ENCODE data around the gene OR6K2. TPM values are rescaled to one million over a fixed set of nuclear protein-coding genes. Genes with fewer than 3 reads are reported as not detected.
"Not testable (repeated sequence)": the region's sequence is repeated elsewhere in the genome, so short reads cannot be mapped to it uniquely, and the experiment has no call there.

OR6K2 gene, protein sequence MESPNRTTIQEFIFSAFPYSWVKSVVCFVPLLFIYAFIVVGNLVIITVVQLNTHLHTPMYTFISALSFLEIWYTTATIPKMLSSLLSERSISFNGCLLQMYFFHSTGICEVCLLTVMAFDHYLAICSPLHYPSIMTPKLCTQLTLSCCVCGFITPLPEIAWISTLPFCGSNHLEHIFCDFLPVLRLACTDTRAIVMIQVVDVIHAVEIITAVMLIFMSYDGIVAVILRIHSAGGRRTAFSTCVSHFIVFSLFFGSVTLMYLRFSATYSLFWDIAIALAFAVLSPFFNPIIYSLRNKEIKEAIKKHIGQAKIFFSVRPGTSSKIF
- not detected in 2 replicates for total RNA-seq (2014; rRNA removed; shearing (Covaris generic))

DNA sequence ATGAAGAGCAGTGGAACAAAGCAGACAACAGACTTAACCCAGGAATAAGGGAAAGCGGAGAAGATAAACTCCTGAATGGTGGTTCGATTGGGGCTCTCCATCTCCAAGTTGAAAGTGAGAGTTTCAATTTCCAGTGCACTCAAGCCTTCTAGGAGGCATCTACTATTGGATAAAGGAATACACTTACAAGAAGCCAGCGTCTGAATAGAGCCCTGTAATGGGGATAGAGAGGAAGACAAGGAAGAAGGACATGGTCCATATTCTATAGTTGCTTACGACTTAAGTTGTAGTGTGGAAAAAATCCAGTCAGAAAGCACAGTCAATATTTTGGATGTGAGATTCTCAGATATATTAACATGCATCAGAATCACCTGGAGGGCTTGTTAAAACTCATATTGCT is at the start of gene OR6K2:
Gene OR6K2 (minus strand): TSS at position 101 of the 400 bp plus-strand sequence. CDS start 0 bp downstream, at position 101.
- no peak for DNase-seq (ENCODE audit: low spot score)
- in situ Hi-C loops (cut with HindIII; ENCODE audit: low sequenced_read_pairs) = no loop called here

DNA sequence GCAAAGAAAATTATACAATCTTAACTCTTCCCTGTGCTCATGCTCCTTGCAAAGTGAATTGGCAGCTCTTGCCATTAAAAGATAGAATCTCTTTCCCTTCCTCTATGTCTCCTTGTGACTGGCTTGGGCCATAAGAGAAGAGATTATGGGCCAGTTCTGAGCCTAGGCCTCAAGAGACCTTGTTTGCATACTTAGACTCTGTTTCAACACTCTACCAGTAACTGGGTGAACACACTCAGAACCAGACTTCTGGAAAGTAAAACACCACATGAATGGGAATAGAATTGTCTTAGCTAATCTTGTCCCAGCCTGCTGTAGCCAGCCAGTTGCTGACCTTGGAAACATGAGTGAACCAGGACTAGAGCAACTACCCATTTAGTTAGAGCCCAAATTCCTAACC is 35.4 kb upstream of the OR6K2 start:
- DNase-seq (ENCODE audit: low spot score) = no peak
- in situ Hi-C loops (cut with HindIII; ENCODE audit: low sequenced_read_pairs) = no loop called here

GRCh38 chr1:158732524-158732923 is 32.1 kb upstream of the OR6K2 start:
- DNase-seq (ENCODE audit: low spot score) = no peak
- in situ Hi-C loops (cut with HindIII; ENCODE audit: low sequenced_read_pairs) = no loop called here

- in situ Hi-C loops (cut with HindIII; ENCODE audit: low sequenced_read_pairs) = no loop called here
- DNase-seq (ENCODE audit: low spot score) = no peak
Observed at GRCh38 chr1:158731707-158732106, 31.3 kb upstream of the OR6K2 start.

DNA sequence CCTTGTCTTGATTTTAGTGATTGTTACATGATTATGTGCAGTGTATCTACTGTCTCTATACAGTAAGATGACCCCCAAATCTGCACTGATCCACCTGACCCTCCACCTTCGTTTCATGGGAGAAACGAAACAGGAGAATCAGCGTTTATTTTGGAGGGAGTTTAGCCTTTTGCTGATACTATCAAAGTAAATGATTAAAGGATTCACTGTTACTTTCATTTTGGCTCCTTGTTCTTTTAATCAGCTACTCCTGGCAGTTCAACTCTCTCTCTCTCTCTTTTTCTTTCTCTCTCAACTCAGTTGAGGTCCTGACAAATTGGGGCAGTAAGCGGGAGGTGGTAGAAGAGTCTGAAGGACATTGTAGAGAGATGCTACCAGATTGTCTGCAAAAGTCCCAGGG is 30.0 kb upstream of the OR6K2 start:
- DNase-seq (ENCODE audit: low spot score) = no peak
- in situ Hi-C loops (cut with HindIII; ENCODE audit: low sequenced_read_pairs) = no loop called here

- in situ Hi-C loops (cut with HindIII; ENCODE audit: low sequenced_read_pairs) = no loop called here
- DNase-seq (ENCODE audit: low spot score) = no peak
Observed at GRCh38 chr1:158728510-158729225, 28.2 kb upstream of the OR6K2 start.

DNA sequence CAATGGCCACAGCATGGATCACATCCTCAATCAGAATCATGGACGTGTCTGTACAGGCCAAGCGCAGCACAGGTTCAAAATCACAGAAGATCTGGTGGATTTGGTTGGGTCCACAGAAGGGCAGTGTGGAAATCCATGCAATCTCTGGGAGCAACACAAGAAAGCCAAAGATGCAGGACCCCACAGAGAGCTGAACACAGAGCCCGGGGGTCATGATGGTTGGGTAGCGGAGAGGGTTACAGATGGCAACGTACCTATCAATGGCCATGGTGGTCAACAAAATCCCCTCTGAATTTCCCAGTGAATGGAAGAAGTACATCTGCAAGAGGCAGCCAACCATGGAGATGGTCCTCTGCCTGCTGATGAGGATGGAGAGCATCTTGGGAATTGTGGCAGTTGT is 24.0 kb upstream of the OR6K2 start:
- DNase-seq (ENCODE audit: low spot score) = no peak
- in situ Hi-C loops (cut with HindIII; ENCODE audit: low sequenced_read_pairs) = no loop called here

- DNase-seq (ENCODE audit: low spot score) = no peak
- in situ Hi-C loops (cut with HindIII; ENCODE audit: low sequenced_read_pairs) = no loop called here
Observed at GRCh38 chr1:158720620-158721019, 20.2 kb upstream of the OR6K2 start, which contains the start of gene OR6K3. OR6K3 (minus strand) TSS chr1:158720720; CDS start chr1:158718115, 2,605 bp downstream.

DNA sequence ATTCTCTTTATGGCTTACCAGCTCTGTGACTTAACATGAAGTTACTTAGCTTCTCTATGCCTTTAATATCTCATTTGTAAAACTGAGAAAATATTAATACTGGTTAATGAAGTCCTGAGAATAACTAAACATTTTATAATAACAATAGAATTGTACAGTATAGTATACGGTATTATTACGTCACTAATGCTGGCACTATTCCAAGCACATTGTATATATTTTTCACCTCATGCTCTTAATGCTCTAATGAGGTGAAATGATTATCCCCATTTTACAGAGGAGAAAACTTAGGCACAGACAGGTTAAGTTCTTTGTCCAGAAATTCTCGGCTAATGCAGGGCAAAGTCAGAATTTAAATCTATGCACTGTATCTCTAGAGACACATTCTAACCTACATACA is 19.2 kb upstream of the OR6K2 start:
- no peak for DNase-seq (ENCODE audit: low spot score)
- in situ Hi-C loops (cut with HindIII; ENCODE audit: low sequenced_read_pairs) = no loop called here

DNA sequence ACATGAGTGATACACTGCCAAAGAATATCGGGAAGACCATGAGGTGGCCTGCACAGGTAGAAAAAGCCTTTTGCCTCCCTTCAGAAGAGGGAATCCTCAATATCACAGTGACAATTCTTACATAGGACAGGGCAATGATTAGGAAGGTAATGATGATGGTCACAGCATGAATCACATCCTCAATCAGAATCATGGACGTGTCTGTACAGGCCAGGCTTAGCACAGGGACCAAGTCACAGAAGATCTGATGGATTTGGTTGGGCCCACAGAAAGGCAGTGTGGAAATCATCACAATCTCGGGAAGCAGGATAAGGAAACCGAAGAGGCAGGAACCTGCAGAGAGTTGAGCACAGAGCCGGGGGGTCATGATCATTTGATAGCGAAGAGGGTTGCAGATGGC is 16.9 kb upstream of the OR6K2 start:
- DNase-seq (ENCODE audit: low spot score) = no peak
- in situ Hi-C loops (cut with HindIII; ENCODE audit: low sequenced_read_pairs) = no loop called here

DNA sequence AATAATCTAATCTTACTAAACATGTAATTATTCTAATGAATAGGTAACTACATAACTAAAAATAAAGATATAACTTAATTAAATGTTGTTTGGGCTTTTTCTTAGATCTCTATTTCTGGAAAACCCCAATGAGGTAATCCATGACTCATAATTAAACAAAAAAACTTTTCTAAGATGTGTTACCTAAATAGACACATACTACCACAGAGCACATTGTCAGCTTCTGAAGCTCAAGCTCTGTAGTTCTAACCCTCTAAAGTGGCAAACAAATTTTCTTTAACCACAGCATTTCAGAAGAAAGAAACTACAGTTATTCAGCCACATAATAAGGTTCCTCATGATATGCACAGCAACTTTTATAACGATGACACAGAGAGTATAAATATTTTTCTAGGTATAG is 15.9 kb upstream of the OR6K2 start:
- in situ Hi-C loops (cut with HindIII; ENCODE audit: low sequenced_read_pairs) = no loop called here
- no peak for DNase-seq (ENCODE audit: low spot score)

GRCh38 chr1:158714754-158715153 is 14.3 kb upstream of the OR6K2 start:
- in situ Hi-C loops (cut with HindIII; ENCODE audit: low sequenced_read_pairs) = no loop called here
- no peak for DNase-seq (ENCODE audit: low spot score)

DNA sequence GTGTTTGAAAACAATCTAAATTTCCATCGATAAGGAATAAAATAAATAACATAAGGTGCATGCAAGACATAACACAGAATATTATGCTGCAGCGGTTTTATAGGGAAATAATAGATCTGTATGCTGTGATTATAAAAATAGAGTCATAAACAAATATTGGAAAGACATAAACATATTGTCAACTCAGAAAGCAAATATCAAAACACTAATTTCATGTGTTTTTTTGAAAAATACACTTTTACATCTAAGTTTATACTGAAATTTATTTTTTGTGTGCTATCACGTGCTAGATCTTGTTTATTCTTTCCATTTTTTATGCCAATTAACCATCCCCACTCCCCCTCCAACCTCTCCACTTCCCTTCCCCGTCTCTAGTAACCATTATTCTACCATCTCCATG is 10.6 kb upstream of the OR6K2 start:
- in situ Hi-C loops (cut with HindIII; ENCODE audit: low sequenced_read_pairs) = no loop called here
- no peak for DNase-seq (ENCODE audit: low spot score)

DNA sequence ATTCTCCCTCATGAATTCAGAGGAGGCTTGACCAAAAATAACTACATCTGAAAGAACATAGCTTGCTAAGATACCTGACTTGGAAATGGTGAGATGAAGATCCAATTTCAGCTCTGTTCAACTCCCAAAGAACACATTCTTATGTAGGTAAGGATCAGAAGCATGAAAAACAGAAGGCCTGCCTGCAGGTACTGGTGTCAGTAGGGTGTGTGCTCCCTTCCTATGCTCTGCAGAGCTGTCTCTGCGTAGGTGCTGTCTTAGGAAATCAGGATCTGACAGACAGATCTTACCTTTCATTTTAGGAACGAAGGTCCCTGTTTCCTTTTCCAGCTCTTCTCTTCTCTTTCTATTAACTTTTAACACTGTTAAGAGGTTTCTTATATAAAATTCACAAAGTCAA is 5.6 kb upstream of the OR6K2 start:
- no peak for DNase-seq (ENCODE audit: low spot score)
- in situ Hi-C loops (cut with HindIII; ENCODE audit: low sequenced_read_pairs) = no loop called here

- in situ Hi-C loops (cut with HindIII; ENCODE audit: low sequenced_read_pairs) = no loop called here
- no peak for DNase-seq (ENCODE audit: low spot score)
Observed at GRCh38 chr1:158694596-158694995, 5.9 kb downstream of the OR6K2 start.

- DNase-seq (ENCODE audit: low spot score) = no peak
- in situ Hi-C loops (cut with HindIII; ENCODE audit: low sequenced_read_pairs) = no loop called here
Observed at GRCh38 chr1:158692356-158692755, 8.1 kb downstream of the OR6K2 start.

DNA sequence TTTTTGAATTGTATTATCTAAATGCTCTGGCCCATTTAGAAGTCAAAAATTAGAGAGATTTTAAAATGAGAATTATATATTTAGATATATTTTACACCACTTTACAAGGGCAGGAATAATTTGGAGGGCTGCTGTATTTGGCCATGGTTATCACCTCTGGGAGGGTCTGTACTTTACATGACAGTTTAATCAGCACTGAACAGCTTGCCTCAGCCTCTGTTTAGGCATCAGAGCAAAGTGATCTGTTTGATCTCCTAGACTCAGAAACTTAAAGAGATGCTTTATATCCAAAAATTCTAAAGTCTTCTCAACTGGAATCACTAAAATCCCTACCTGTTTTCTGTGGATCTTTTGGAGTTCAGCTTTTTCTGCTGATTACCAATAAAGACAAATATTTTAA is 8.5 kb downstream of the OR6K2 start:
- in situ Hi-C loops (cut with HindIII; ENCODE audit: low sequenced_read_pairs) = no loop called here
- no peak for DNase-seq (ENCODE audit: low spot score)

DNA sequence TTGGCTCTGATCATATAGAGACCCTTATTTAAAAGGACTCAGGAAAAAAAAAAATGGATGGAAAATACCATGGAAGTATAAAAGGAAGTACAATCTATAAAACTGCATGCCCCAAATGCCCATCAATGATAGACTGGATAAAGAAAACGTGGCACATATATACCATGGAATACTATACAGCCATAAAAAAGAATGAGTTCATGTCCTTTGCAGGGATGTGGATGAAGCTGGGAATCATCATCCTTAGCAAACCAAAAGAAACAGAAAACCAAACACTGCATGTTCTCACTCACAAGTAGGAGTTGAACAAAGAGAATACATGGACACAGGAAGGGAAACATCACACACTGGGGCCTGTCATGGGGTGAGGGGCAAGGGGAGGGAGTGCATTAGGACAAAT is 9.3 kb downstream of the OR6K2 start:
- DNase-seq (ENCODE audit: low spot score); in situ Hi-C loops (cut with HindIII; ENCODE audit: low sequenced_read_pairs): not testable (repeated sequence)

GRCh38 chr1:158689875-158690274 is 10.6 kb downstream of the OR6K2 start:
- in situ Hi-C loops (cut with HindIII; ENCODE audit: low sequenced_read_pairs) = no loop called here
- DNase-seq (ENCODE audit: low spot score) = no peak

- peak; percentile 12 for DNase-seq (ENCODE audit: low spot score)
Observed at GRCh38 chr1:158689110-158689509, 11.3 kb downstream of the OR6K2 start.

DNA sequence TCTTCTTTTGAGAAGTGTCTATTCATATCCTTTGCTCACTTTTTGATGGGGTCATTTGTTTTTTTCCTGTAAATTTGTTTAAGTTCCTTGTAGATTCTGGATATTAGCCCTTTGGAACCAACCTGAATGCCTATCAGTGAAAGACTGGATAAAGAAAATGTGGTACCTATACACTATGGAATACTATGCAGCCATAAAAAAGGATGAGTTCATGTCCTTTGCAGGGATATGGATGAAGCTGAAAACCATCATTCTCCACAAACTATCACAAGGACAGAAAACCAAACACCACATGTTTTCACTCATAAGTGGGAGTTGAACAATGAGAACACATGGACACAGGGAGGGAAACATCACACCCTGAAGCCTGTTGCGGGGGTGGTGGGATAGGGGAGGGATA is 12.1 kb downstream of the OR6K2 start:
- in situ Hi-C loops (cut with HindIII; ENCODE audit: low sequenced_read_pairs); DNase-seq (ENCODE audit: low spot score): not testable (repeated sequence)

More at GRCh38 chr1:158689110-158689509, 11.3 kb downstream of the OR6K2 start:
- in situ Hi-C loops (cut with HindIII; ENCODE audit: low sequenced_read_pairs) = no loop called here
